ENCODE measurements around the gene CUBN. TPM values are rescaled to one million over a fixed set of nuclear protein-coding genes. Genes with fewer than 3 reads are reported as not detected.

Gene CUBN
- total and polyA plus RNA-seq, 7 experiments from 2014 or later: 0.39 to 17.5 (median 7.0) TPM

- Histone ChIP-seq H3K27ac (ENCODE audit: low read depth, low read length) (no peak overlapping the region), H3K36me3 (ENCODE audit: control insufficient read depth in 2 of 3, insufficient read depth in 3 of 3, low read length in 3 of 3) (no peaks in the 10 kb centered on the region), H3K9me3 (ENCODE audit: control insufficient read depth in 2 of 3, low read length in 3 of 3) (no peaks in the 10 kb centered on the region), H3K4me3 (ENCODE audit: low read length) (no peak overlapping the region), H3K27me3 (ENCODE audit: control insufficient read depth in 2 of 2, insufficient read depth in 2 of 2, low read length in 2 of 2) (no peaks in the 10 kb centered on the region), H3K4me1 (ENCODE audit: control insufficient read depth in 2 of 2, insufficient read depth in 2 of 2, low read length in 2 of 2) (no peaks in the 10 kb centered on the region)
- no peak overlapping the region for H3K4me3 Mint-ChIP-seq
- DNase-seq (no peak), ATAC-seq (no peak)
- H3K36me3 Mint-ChIP-seq: peaks cover 0 to 37% (median 9%) of the 10 kb centered on the region in 5 donors
- POLR2A ChIA-PET: no interaction called here
- no peak overlapping the region for H3K27ac Mint-ChIP-seq
- CTCF ChIA-PET: no interaction called here
- H3K9me3 Mint-ChIP-seq: peaks cover 0 to 2% (median 0%) of the 10 kb centered on the region in 11 donors
- intact Hi-C loops (cut with micrococcal nuclease): no loop called here
- peaks cover 0 to 22% (median 0%) of the 10 kb centered on the region in 5 donors for H3K27me3 Mint-ChIP-seq
- H3K4me1 Mint-ChIP-seq: peaks cover 0 to 2% (median 0%) of the 10 kb centered on the region in 7 donors
Measured at GRCh38 chr10:16938952-16939351, 190.7 kb downstream of the CUBN start.

- Histone ChIP-seq H3K27ac (ENCODE audit: low read depth, low read length) (no peak overlapping the region), H3K4me1 (ENCODE audit: control insufficient read depth in 2 of 2, insufficient read depth in 2 of 2, low read length in 2 of 2) (no peaks in the 10 kb centered on the region), H3K4me3 (ENCODE audit: low read length) (no peak overlapping the region), H3K36me3 (ENCODE audit: control insufficient read depth in 2 of 3, insufficient read depth in 3 of 3, low read length in 3 of 3) (no peaks in the 10 kb centered on the region), H3K9me3 (ENCODE audit: control insufficient read depth in 2 of 3, low read length in 3 of 3) (no peaks in the 10 kb centered on the region), H3K27me3 (ENCODE audit: control insufficient read depth in 2 of 2, insufficient read depth in 2 of 2, low read length in 2 of 2) (no peaks in the 10 kb centered on the region)
- H3K36me3 Mint-ChIP-seq: peaks cover 0 to 45% (median 12%) of the 10 kb centered on the region in 5 donors
- peaks cover 0 to 2% (median 0%) of the 10 kb centered on the region in 11 donors for H3K9me3 Mint-ChIP-seq
- POLR2A ChIA-PET: no interaction called here
- peaks cover 0 to 7% (median 4%) of the 10 kb centered on the region in 7 donors for H3K4me1 Mint-ChIP-seq
- ATAC-seq (no peak), DNase-seq (no peak)
- intact Hi-C loops (cut with micrococcal nuclease): no loop called here
- H3K4me3 Mint-ChIP-seq: no peak overlapping the region
- peaks cover 0 to 4% (median 0%) of the 10 kb centered on the region in 5 donors for H3K27me3 Mint-ChIP-seq
- CTCF ChIA-PET: no interaction called here
- H3K27ac Mint-ChIP-seq: no peak overlapping the region
Measured at GRCh38 chr10:16934461-16934860, 195.2 kb downstream of the CUBN start.

GRCh38 chr10:16933783-16934182 lies 195.8 kb downstream of the CUBN start:
- Mint-ChIP-seq H3K9me3 (peaks cover 0 to 2% (median 0%) of the 10 kb centered on the region in 11 donors), H3K27ac (peak overlapping the region in 2 of 9 donors; percentile 32 to 60), H3K4me1 (peaks cover 0 to 7% (median 4%) of the 10 kb centered on the region in 7 donors), H3K27me3 (peaks cover 0 to 6% (median 0%) of the 10 kb centered on the region in 5 donors), H3K36me3 (peaks cover 0 to 45% (median 12%) of the 10 kb centered on the region in 5 donors), H3K4me3 (no peak overlapping the region)
- no peak for DNase-seq
- Histone ChIP-seq H3K36me3 (ENCODE audit: control insufficient read depth in 2 of 3, insufficient read depth in 3 of 3, low read length in 3 of 3) (no peaks in the 10 kb centered on the region), H3K4me3 (ENCODE audit: low read length) (no peak overlapping the region), H3K27ac (ENCODE audit: low read depth, low read length) (no peak overlapping the region), H3K9me3 (ENCODE audit: control insufficient read depth in 2 of 3, low read length in 3 of 3) (no peaks in the 10 kb centered on the region), H3K4me1 (ENCODE audit: control insufficient read depth in 2 of 2, insufficient read depth in 2 of 2, low read length in 2 of 2) (no peaks in the 10 kb centered on the region), H3K27me3 (ENCODE audit: control insufficient read depth in 2 of 2, insufficient read depth in 2 of 2, low read length in 2 of 2) (no peaks in the 10 kb centered on the region)
- intact Hi-C loops (cut with micrococcal nuclease): no loop called here
- POLR2A ChIA-PET: no interaction called here
- no peak for ATAC-seq
- CTCF ChIA-PET: no interaction called here

DNA sequence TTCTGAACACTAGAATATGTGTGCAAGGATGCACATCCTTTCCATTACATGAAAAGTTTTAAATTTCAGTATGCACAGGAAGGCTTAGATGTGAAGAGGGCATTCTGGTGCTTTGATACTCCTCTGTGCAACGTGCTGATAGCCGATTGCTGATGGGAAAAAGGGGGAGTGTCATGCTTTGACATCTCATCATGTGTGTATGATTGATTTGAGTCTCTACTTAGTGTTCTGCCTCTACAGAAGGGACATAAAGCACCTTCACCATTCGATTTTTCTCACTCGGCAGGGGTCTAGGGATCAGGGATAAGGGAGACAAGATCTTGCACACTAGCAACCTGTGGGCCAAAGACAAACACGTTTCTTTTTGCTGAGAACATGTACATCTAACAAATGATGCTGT lies 197.7 kb downstream of the CUBN start:
- intact Hi-C loops (cut with micrococcal nuclease): no loop called here
- H3K27ac Mint-ChIP-seq: peak overlapping the region in 1 of 9 donors; percentile 70
- ChIA-PET POLR2A (no interaction called here), CTCF (no interaction called here)
- peaks cover 0 to 7% (median 4%) of the 10 kb centered on the region in 7 donors for H3K4me1 Mint-ChIP-seq
- Histone ChIP-seq H3K27me3 (ENCODE audit: control insufficient read depth in 2 of 2, insufficient read depth in 2 of 2, low read length in 2 of 2) (no peaks in the 10 kb centered on the region), H3K4me3 (ENCODE audit: low read length) (no peak overlapping the region), H3K9me3 (ENCODE audit: control insufficient read depth in 2 of 3, low read length in 3 of 3) (no peaks in the 10 kb centered on the region), H3K4me1 (ENCODE audit: control insufficient read depth in 2 of 2, insufficient read depth in 2 of 2, low read length in 2 of 2) (no peaks in the 10 kb centered on the region), H3K36me3 (ENCODE audit: control insufficient read depth in 2 of 3, insufficient read depth in 3 of 3, low read length in 3 of 3) (no peaks in the 10 kb centered on the region), H3K27ac (ENCODE audit: low read depth, low read length) (no peak overlapping the region)
- ATAC-seq (no peak), DNase-seq (no peak)
- H3K36me3 Mint-ChIP-seq: peaks cover 0 to 45% (median 7%) of the 10 kb centered on the region in 5 donors
- H3K9me3 Mint-ChIP-seq: peaks cover 0 to 2% (median 0%) of the 10 kb centered on the region in 11 donors
- H3K27me3 Mint-ChIP-seq: peaks cover 0 to 7% (median 0%) of the 10 kb centered on the region in 5 donors
- H3K4me3 Mint-ChIP-seq: no peak overlapping the region

DNA sequence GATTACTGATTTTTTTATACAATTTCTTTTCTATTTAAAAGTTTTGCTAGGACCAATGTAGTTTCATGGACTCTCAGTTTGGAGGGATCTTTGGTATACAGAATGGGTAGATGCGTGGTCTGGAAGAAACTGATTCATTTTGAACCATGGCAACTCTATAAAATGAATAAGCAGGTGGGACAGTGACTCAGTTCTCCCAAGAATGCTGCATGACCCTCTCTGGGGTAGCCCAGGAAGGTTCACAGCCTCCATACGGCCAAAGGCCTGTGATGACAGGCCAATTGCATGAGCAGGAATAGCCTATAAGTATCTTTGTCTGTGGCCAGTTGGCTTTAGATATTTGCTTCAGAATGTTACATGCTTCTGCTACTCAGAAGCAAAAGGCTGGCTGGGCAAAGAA lies 199.1 kb downstream of the CUBN start:
- Histone ChIP-seq H3K36me3 (ENCODE audit: control insufficient read depth in 2 of 3, insufficient read depth in 3 of 3, low read length in 3 of 3) (no peaks in the 10 kb centered on the region), H3K9me3 (ENCODE audit: control insufficient read depth in 2 of 3, low read length in 3 of 3) (no peaks in the 10 kb centered on the region), H3K4me1 (ENCODE audit: control insufficient read depth in 2 of 2, insufficient read depth in 2 of 2, low read length in 2 of 2) (no peaks in the 10 kb centered on the region), H3K4me3 (ENCODE audit: low read length) (no peak overlapping the region), H3K27ac (ENCODE audit: low read depth, low read length) (no peak overlapping the region), H3K27me3 (ENCODE audit: control insufficient read depth in 2 of 2, insufficient read depth in 2 of 2, low read length in 2 of 2) (no peaks in the 10 kb centered on the region)
- peaks cover 0 to 11% (median 0%) of the 10 kb centered on the region in 5 donors for H3K27me3 Mint-ChIP-seq
- H3K4me3 Mint-ChIP-seq: no peak overlapping the region
- POLR2A ChIA-PET: no interaction called here
- intact Hi-C loops (cut with micrococcal nuclease): no loop called here
- H3K9me3 Mint-ChIP-seq: peaks cover 0 to 6% (median 0%) of the 10 kb centered on the region in 11 donors
- ATAC-seq (no peak), DNase-seq (no peak)
- peaks cover 0 to 57% (median 16%) of the 10 kb centered on the region in 5 donors for H3K36me3 Mint-ChIP-seq
- no peak overlapping the region for H3K27ac Mint-ChIP-seq
- H3K4me1 Mint-ChIP-seq: peaks cover 0 to 7% (median 4%) of the 10 kb centered on the region in 7 donors
- CTCF ChIA-PET: no interaction called here

DNA sequence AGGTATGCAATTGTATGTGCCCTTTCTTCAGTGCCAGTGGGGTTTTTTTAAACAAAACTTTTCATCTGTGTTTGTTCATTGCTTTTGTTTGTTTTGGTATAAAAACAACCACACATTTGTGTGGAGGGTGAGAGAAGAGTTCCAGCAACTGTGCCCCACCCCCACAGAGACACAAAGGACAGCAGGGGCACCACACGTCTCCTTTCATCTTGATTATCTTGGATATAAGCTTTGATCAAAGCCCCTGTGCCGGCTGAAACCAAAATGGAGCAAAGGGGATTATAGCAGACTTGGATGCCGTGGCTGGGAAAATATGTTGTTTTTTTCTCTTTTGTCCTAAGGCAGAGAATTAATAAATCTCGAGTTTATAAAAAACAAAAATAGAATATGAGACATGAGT lies 200.5 kb downstream of the CUBN start:
- no peak overlapping the region for H3K27ac ChIP-seq (ENCODE audit: low read depth, low read length)
- no peak overlapping the region for H3K4me3 ChIP-seq (ENCODE audit: low read length)
- CTCF ChIA-PET: no interaction called here
- H3K36me3 ChIP-seq (ENCODE audit: control insufficient read depth in 2 of 3, insufficient read depth in 3 of 3, low read length in 3 of 3): no peaks in the 10 kb centered on the region
- DNase-seq (no peak), ATAC-seq (no peak)
- H3K9me3 Mint-ChIP-seq: peaks cover 0 to 4% (median 0%) of the 10 kb centered on the region in 11 donors
- H3K36me3 Mint-ChIP-seq: peaks cover 0 to 55% (median 22%) of the 10 kb centered on the region in 5 donors
- peaks cover 0 to 13% (median 0%) of the 10 kb centered on the region in 5 donors for H3K27me3 Mint-ChIP-seq
- no peaks in the 10 kb centered on the region for H3K4me1 ChIP-seq (ENCODE audit: control insufficient read depth in 2 of 2, insufficient read depth in 2 of 2, low read length in 2 of 2)
- POLR2A ChIA-PET: no interaction called here
- H3K27ac Mint-ChIP-seq: no peak overlapping the region
- intact Hi-C loops (cut with micrococcal nuclease): no loop called here
- H3K9me3 ChIP-seq (ENCODE audit: control insufficient read depth in 2 of 3, low read length in 3 of 3): no peaks in the 10 kb centered on the region
- H3K4me1 Mint-ChIP-seq: peaks cover 0 to 7% (median 4%) of the 10 kb centered on the region in 7 donors
- no peak overlapping the region for H3K4me3 Mint-ChIP-seq
- H3K27me3 ChIP-seq (ENCODE audit: control insufficient read depth in 2 of 2, insufficient read depth in 2 of 2, low read length in 2 of 2): no peaks in the 10 kb centered on the region

DNA sequence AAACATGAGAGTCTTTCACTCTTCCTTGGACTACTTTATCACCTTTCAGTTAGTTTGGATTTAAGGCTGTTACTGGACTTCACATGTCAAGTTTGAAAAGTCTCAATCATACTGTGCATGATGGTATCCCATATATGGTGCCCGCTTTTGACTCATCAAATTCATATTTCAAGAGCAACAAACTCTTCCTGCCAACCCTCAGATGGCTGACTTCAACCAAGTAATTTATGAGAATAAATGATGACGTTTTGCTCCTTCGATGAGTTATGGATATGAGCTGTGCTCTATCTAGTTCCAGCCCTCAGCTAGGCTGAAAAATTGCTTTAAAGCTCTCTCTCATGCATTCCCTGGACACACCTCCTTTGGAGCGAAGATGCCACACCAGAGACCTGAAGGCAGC lies 202.1 kb downstream of the CUBN start:
- H3K4me1 Mint-ChIP-seq: peaks cover 0 to 7% (median 4%) of the 10 kb centered on the region in 7 donors
- intact Hi-C loops (cut with micrococcal nuclease): no loop called here

More for the DNA sequence above, 202.1 kb downstream of the CUBN start:
- Histone ChIP-seq H3K4me3 (ENCODE audit: low read length) (no peak overlapping the region), H3K27me3 (ENCODE audit: control insufficient read depth in 2 of 2, insufficient read depth in 2 of 2, low read length in 2 of 2) (no peaks in the 10 kb centered on the region), H3K27ac (ENCODE audit: low read depth, low read length) (no peak overlapping the region), H3K9me3 (ENCODE audit: control insufficient read depth in 2 of 3, low read length in 3 of 3) (no peaks in the 10 kb centered on the region), H3K4me1 (ENCODE audit: control insufficient read depth in 2 of 2, insufficient read depth in 2 of 2, low read length in 2 of 2) (no peaks in the 10 kb centered on the region), H3K36me3 (ENCODE audit: control insufficient read depth in 2 of 3, insufficient read depth in 3 of 3, low read length in 3 of 3) (no peaks in the 10 kb centered on the region)
- peaks cover 0 to 4% (median 0%) of the 10 kb centered on the region in 11 donors for H3K9me3 Mint-ChIP-seq
- H3K27ac Mint-ChIP-seq: no peak overlapping the region
- no peak overlapping the region for H3K4me3 Mint-ChIP-seq
- ATAC-seq (no peak), DNase-seq (no peak)
- H3K36me3 Mint-ChIP-seq: peaks cover 0 to 49% (median 25%) of the 10 kb centered on the region in 5 donors
- CTCF ChIA-PET: no interaction called here
- peaks cover 0 to 13% (median 0%) of the 10 kb centered on the region in 5 donors for H3K27me3 Mint-ChIP-seq
- POLR2A ChIA-PET: no interaction called here

Measured in naive thymus-derived CD4-positive, alpha-beta T cell (primary cell).